HepG2 (cell line): ENCODE results near the gene EPS8L3. TPM values are rescaled to one million over a fixed set of nuclear protein-coding genes. Genes with fewer than 3 reads are reported as not detected.

Experiments
- CAMTA2 ChIP-seq: sonication (generic); formaldehyde crosslinking; IDR thresholded peaks from 2 replicates; pipeline ENCODE4 v1.4.0; 2020; ENCODE audit warnings: mild to moderate bottlenecking, missing genetic modification reagents, borderline replicate concordance
- CERS6 ChIP-seq: sonication (generic); formaldehyde crosslinking; IDR thresholded peaks from 2 replicates; pipeline ENCODE4 v1.5.0; 2020; ENCODE audit warnings: missing genetic modification reagents
- DDIT3 ChIP-seq: sonication (generic); formaldehyde crosslinking; IDR thresholded peaks from 2 replicates; pipeline ENCODE4 v1.4.0; 2020; ENCODE audit warnings: mild to moderate bottlenecking, missing genetic modification reagents
- DRAP1 ChIP-seq: IDR thresholded peaks from 2 replicates; pipeline ENCODE4 v1.6.1; 2016; ENCODE audit warnings: missing genetic modification reagents, missing compliant biosample characterization
- ELF1 ChIP-seq: sonication (generic); formaldehyde crosslinking; IDR thresholded peaks from 2 replicates; pipeline ENCODE4 v1.4.0; 2020; ENCODE audit warnings: missing genetic modification reagents
- GMEB2 ChIP-seq: IDR thresholded peaks from 2 replicates; pipeline ENCODE4 v1.6.1; 2016; ENCODE audit warnings: missing biosample characterization, missing genetic modification reagents, low read depth
- KDM5A ChIP-seq: fragments of 200-600 bp; sonication (generic); IDR thresholded peaks from 2 replicates; pipeline ENCODE4 v1.7.0; 2018; ENCODE audit warnings: antibody characterized with exemption, mild to moderate bottlenecking, low read length, borderline replicate concordance
- POLR2A ChIP-seq, 2 experiments: IDR thresholded peaks; 2 replicates each; pipeline ENCODE4 v1.6.1; 2011; ENCODE audit warnings: low read depth in 2 of 2, low read length in 2 of 2, mild to moderate bottlenecking in 1 of 2, moderate library complexity in 1 of 2; ENCODE audit not compliant: insufficient read depth in 1 of 2
- SALL1 ChIP-seq: sonication (generic); formaldehyde crosslinking; IDR thresholded peaks from 2 replicates; pipeline ENCODE4 v1.8.0; 2022; ENCODE audit warnings: mild to moderate bottlenecking, missing genetic modification reagents
- SIX4 ChIP-seq: sonication (generic); formaldehyde crosslinking; IDR thresholded peaks from 2 replicates; pipeline ENCODE4 v1.4.0; 2020; ENCODE audit warnings: missing genetic modification reagents
- SRF ChIP-seq: IDR thresholded peaks from 2 replicates; pipeline ENCODE4 v1.6.1; 2011; ENCODE audit warnings: mild to moderate bottlenecking, low read depth, low read length, moderate library complexity
- TBL1XR1 ChIP-seq: fragments of 150-350 bp; IDR thresholded peaks from 2 replicates; pipeline ENCODE4 v1.6.1; 2014; ENCODE audit warnings: borderline replicate concordance, low read length; ENCODE audit not compliant: partially characterized antibody
- TEAD3 ChIP-seq: optimal IDR thresholded peaks from 2 replicates; pipeline ENCODE3; 2016; ENCODE audit warnings: borderline replicate concordance
- UBTF ChIP-seq: sonication (generic); formaldehyde crosslinking; IDR thresholded peaks from 2 replicates; pipeline ENCODE4 v1.4.0; 2020; ENCODE audit warnings: mild to moderate bottlenecking, missing genetic modification reagents
- YEATS2 ChIP-seq: sonication (generic); formaldehyde crosslinking; IDR thresholded peaks from 2 replicates; pipeline ENCODE4 v1.4.0; 2020; ENCODE audit warnings: missing genetic modification reagents, borderline replicate concordance
- YY1 ChIP-seq: IDR thresholded peaks from 2 replicates; pipeline ENCODE4 v1.6.1; 2011; ENCODE audit warnings: low read length, low read depth, moderate library complexity, mild to moderate bottlenecking; ENCODE audit not compliant: insufficient read depth, insufficient replicate concordance
- ZFP36L2 ChIP-seq: sonication (generic); formaldehyde crosslinking; IDR thresholded peaks from 2 replicates; pipeline ENCODE4 v1.4.0; 2020; ENCODE audit warnings: missing genetic modification reagents
- ZNF160 ChIP-seq: sonication (generic); formaldehyde crosslinking; IDR thresholded peaks from 2 replicates; pipeline ENCODE4 v1.8.0; 2022; ENCODE audit warnings: mild to moderate bottlenecking, inconsistent platforms, missing genetic modification reagents
- ZNF362 ChIP-seq: sonication (generic); formaldehyde crosslinking; IDR thresholded peaks from 2 replicates; pipeline ENCODE4 v1.4.0; 2020; ENCODE audit warnings: missing genetic modification reagents, mild to moderate bottlenecking, borderline replicate concordance
- ZNF749 ChIP-seq: sonication (generic); formaldehyde crosslinking; IDR thresholded peaks from 2 replicates; pipeline ENCODE4 v1.8.0; 2022; ENCODE audit warnings: mild to moderate bottlenecking, missing genetic modification reagents, moderate library complexity, borderline replicate concordance
- ZNF784 ChIP-seq: sonication (generic); formaldehyde crosslinking; IDR thresholded peaks from 2 replicates; pipeline ENCODE4 v1.5.1; 2020; ENCODE audit warnings: missing genetic modification reagents, mild to moderate bottlenecking, borderline replicate concordance
- polyA plus RNA-seq, 8 experiments: library from polyadenylated mRNA; depleted of rRNA in 3 of 8; stranded (reverse) in 7 of 8; unstranded in 1 of 8; fragments of >200 nt; fragmentation: Illumina TruSeq in 4 of 8; extraction: Trizol in 4 of 8; gene quantifications; 2 replicates each; pipeline versions ENCODE4 v1.2.1 to v1.2.3, GENCODE V29; 2011 to 2016; ENCODE audit warnings: low read depth in 4 of 8, missing spikeins in 1 of 8, mixed read lengths in 1 of 8; ENCODE audit not compliant: insufficient read depth in 1 of 8
- total RNA-seq, 5 experiments: library from RNA; depleted of rRNA; stranded (reverse); fragments of >200 nt; fragmentation: Illumina TruSeq; extraction: Trizol; gene quantifications; 2 replicates each; pipeline ENCODE4 v1.2.3, GENCODE V29; 2016; ENCODE audit warnings: low read depth in 1 of 5

EPS8L3 gene
- total and polyA plus RNA-seq, 2 of the 13 experiments (the other 11 are each of a cell fraction or from before 2014, with no cell fraction given) = 18.2 to 106 TPM

GRCh38 chr1:109773203-109773899 lies 9.6 kb upstream of the EPS8L3 start (continued):
- TF ChIP-seq CERS6 (CRISPR knock-in tag) (no peak), ZNF749 (CRISPR knock-in tag) (no peak), SALL1 (peak; percentile 51; the same call in 1 of the 2 replicates), DRAP1 (CRISPR knock-in tag) (peak; percentile 36; the same call in 1 of the 2 replicates), ZNF160 (CRISPR knock-in tag) (no peak), SIX4 (CRISPR knock-in tag) (no peak), DDIT3 (CRISPR knock-in tag) (no peak), GMEB2 (CRISPR knock-in tag) (no peak), CAMTA2 (CRISPR knock-in tag) (no peak), YEATS2 (CRISPR knock-in tag) (peak; percentile 59; the same call in 1 of the 2 replicates), KDM5A (no peak), TEAD3 (CRISPR knock-in tag) (peak; percentile 31), UBTF (CRISPR knock-in tag) (0 out of 2 replicates have a peak, but pooled peaks have one; percentile 20), POLR2A (IDR thresholded peaks at IDR 0.05; ENCODE audit: insufficient read depth in 1 of 2, low read depth in 2 of 2, low read length in 2 of 2) (no peak), ZNF362 (CRISPR knock-in tag) (no peak), ZFP36L2 (no peak), TBL1XR1 (no peak), SRF (no peak), YY1 (peak; percentile 39), ELF1 (peak; percentile 47; the same call in 1 of the 2 replicates), ZNF784 (CRISPR knock-in tag) (no peak)
